NCI-H69 (cell line): ENCODE data around the gene NTN5.
"Not testable (repeated sequence)": the region's sequence is repeated elsewhere in the genome, so short reads cannot be mapped to it uniquely, and the experiment has no call there.

Experiments used
- DNase-seq: peaks from one replicate; lab custom pipeline; 2025; lab: John Stamatoyannopoulos, UW

The NTN5 gene

GRCh38 chr19:48669903-48670668 is 2.7 kb downstream of the NTN5 start:
- no peak for DNase-seq

- DNase-seq, result no peak
These were observed 4.1 kb downstream of the NTN5 start for GRCh38 chr19:48668761-48669160.

- DNase-seq, result no peak
These were observed 4.5 kb downstream of the NTN5 start for GRCh38 chr19:48668332-48668731.

- DNase-seq, result no peak
These were observed 7.0 kb downstream of the NTN5 start for GRCh38 chr19:48665786-48666185.

GRCh38 chr19:48664476-48664875 is 8.3 kb downstream of the NTN5 start:
- DNase-seq, result no peak

- no peak for DNase-seq
These were observed 9.2 kb downstream of the NTN5 start for GRCh38 chr19:48663667-48664066.

GRCh38 chr19:48661711-48662090 is 11.1 kb downstream of the NTN5 start:
- no peak for DNase-seq

GRCh38 chr19:48660852-48661710 is 11.7 kb downstream of the NTN5 start:
- DNase-seq, result peak; percentile 62

- DNase-seq, result no peak
These were observed 13.0 kb downstream of the NTN5 start for GRCh38 chr19:48659768-48660167.

GRCh38 chr19:48658483-48658882 is 14.3 kb downstream of the NTN5 start:
- no peak for DNase-seq

GRCh38 chr19:48657828-48658227 is 15.0 kb downstream of the NTN5 start:
- not testable (repeated sequence) for DNase-seq

GRCh38 chr19:48656840-48657474 is 15.9 kb downstream of the NTN5 start:
- no peak for DNase-seq

- peak; percentile 97 for DNase-seq
These were observed 18.3 kb downstream of the NTN5 start for GRCh38 chr19:48654299-48655059.

- no peak for DNase-seq
These were observed 21.2 kb downstream of the NTN5 start for GRCh38 chr19:48651683-48652048.

- DNase-seq, result no peak
These were observed 21.7 kb downstream of the NTN5 start for GRCh38 chr19:48650974-48651682.

GRCh38 chr19:48648134-48648533 is 24.7 kb downstream of the NTN5 start:
- no peak for DNase-seq

- peak; percentile 97 for DNase-seq
These were observed 26.0 kb downstream of the NTN5 start for GRCh38 chr19:48646722-48647216.

GRCh38 chr19:48646001-48646721 is 26.7 kb downstream of the NTN5 start, which contains the start of gene CA11:
Gene CA11, minus strand, starts transcription at chr19:48646187. Its CDS starts 555 bp downstream, at chr19:48645632.
- DNase-seq, result peak; percentile 95

GRCh38 chr19:48645620-48646000 is 27.2 kb downstream of the NTN5 start:
- DNase-seq, result no peak

GRCh38 chr19:48644839-48645619 is 27.8 kb downstream of the NTN5 start:
- peak; percentile 85 for DNase-seq
